ENCODE results near the gene THBS4.

Gene THBS4

GRCh38 chr5:80125022-80125961 lies 90.1 kb downstream of the THBS4 start:
- H2AFZ ChIP-seq: no peak overlapping the region
- no peak overlapping the region for H3K4me2 ChIP-seq (ENCODE audit: low read length)
- H3K27ac ChIP-seq: no peak overlapping the region
- H3K4me1 ChIP-seq: no peaks in the 10 kb centered on the region
- no peaks in the 10 kb centered on the region for H3K79me2 ChIP-seq
- H3K27me3 ChIP-seq (ENCODE audit: control insufficient read depth, insufficient read depth, low read length): no peaks in the 10 kb centered on the region
- no peak overlapping the region for H3K9ac ChIP-seq
- H3K36me3 ChIP-seq (ENCODE audit: control insufficient read depth, insufficient read depth, low read length): no peaks in the 10 kb centered on the region
- H3K9me3 ChIP-seq (ENCODE audit: control insufficient read depth, low read length): no peaks in the 10 kb centered on the region
- TF ChIP-seq CTCF (IDR thresholded peaks at IDR 0.05): no peak
- no peak overlapping the region for H3K4me3 ChIP-seq (ENCODE audit: low read depth, low read length)

GRCh38 chr5:80125962-80126480 lies 90.9 kb downstream of the THBS4 start:
- H3K4me2 ChIP-seq (ENCODE audit: low read length): no peak overlapping the region
- no peaks in the 10 kb centered on the region for H3K9me3 ChIP-seq (ENCODE audit: control insufficient read depth, low read length)
- no peak overlapping the region for H3K9ac ChIP-seq
- no peak overlapping the region for H3K27ac ChIP-seq
- H3K36me3 ChIP-seq (ENCODE audit: control insufficient read depth, insufficient read depth, low read length): no peaks in the 10 kb centered on the region
- no peak overlapping the region for H2AFZ ChIP-seq
- no peaks in the 10 kb centered on the region for H3K79me2 ChIP-seq
- no peak for TF ChIP-seq CTCF (IDR thresholded peaks at IDR 0.05)
- H3K4me1 ChIP-seq: no peaks in the 10 kb centered on the region
- no peak overlapping the region for H3K4me3 ChIP-seq (ENCODE audit: low read depth, low read length)
- H3K27me3 ChIP-seq (ENCODE audit: control insufficient read depth, insufficient read depth, low read length): no peaks in the 10 kb centered on the region

GRCh38 chr5:80127116-80127552 lies 92.0 kb downstream of the THBS4 start:
- no peak overlapping the region for H3K27ac ChIP-seq
- no peak overlapping the region for H3K4me3 ChIP-seq (ENCODE audit: low read depth, low read length)
- no peaks in the 10 kb centered on the region for H3K9me3 ChIP-seq (ENCODE audit: control insufficient read depth, low read length)
- H3K79me2 ChIP-seq: no peaks in the 10 kb centered on the region
- TF ChIP-seq CTCF (IDR thresholded peaks at IDR 0.05): no peak
- H3K4me1 ChIP-seq: no peaks in the 10 kb centered on the region
- H3K9ac ChIP-seq: no peak overlapping the region
- H3K27me3 ChIP-seq (ENCODE audit: control insufficient read depth, insufficient read depth, low read length): no peaks in the 10 kb centered on the region
- no peaks in the 10 kb centered on the region for H3K36me3 ChIP-seq (ENCODE audit: control insufficient read depth, insufficient read depth, low read length)
- H2AFZ ChIP-seq: no peak overlapping the region
- H3K4me2 ChIP-seq (ENCODE audit: low read length): no peak overlapping the region

GRCh38 chr5:80128141-80128540 lies 93.0 kb downstream of the THBS4 start:
- Histone ChIP-seq H2AFZ (no peak overlapping the region), H3K4me1 (no peaks in the 10 kb centered on the region), H3K79me2 (no peaks in the 10 kb centered on the region), H3K27me3 (ENCODE audit: control insufficient read depth, insufficient read depth, low read length) (no peaks in the 10 kb centered on the region), H3K27ac (no peak overlapping the region), H3K4me3 (ENCODE audit: low read depth, low read length) (no peak overlapping the region), H3K36me3 (ENCODE audit: control insufficient read depth, insufficient read depth, low read length) (no peaks in the 10 kb centered on the region), H3K4me2 (ENCODE audit: low read length) (no peak overlapping the region), H3K9ac (no peak overlapping the region), H3K9me3 (ENCODE audit: control insufficient read depth, low read length) (no peaks in the 10 kb centered on the region)
- TF ChIP-seq CTCF (IDR thresholded peaks at IDR 0.05): no peak
